Measurements from ENCODE around the gene GPR78. TPM values are rescaled to one million over a fixed set of nuclear protein-coding genes. Genes with fewer than 3 reads are reported as not detected.
A peak's percentile ranks its signal among the peaks of the same experiment; 100 is the strongest.

GPR78 gene
- total RNA-seq, 1 donor from 2014 or later, result not detected

DNA sequence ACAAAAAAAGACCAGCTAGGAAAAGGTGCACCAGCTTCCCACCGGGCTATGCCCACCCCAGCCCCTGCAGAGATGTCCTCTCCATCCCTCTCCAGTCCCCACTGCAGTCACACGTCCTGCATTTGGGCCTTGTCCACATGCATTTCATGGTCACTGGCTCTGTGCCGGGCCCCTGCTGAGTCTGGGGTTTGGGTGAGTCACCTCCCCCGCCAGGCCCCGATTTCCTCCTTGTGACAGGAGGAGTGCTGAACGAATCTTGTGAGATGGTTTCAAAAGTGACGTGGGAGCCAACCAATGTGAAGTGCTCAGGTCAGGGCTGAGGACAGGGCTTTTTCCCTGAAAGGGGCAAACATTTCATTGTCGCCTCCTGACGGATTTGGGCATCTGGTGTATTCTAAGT, 19.5 kb downstream of the GPR78 start:
- no peak for DNase-seq (ENCODE audit: low read depth in 2 of 2)

DNA sequence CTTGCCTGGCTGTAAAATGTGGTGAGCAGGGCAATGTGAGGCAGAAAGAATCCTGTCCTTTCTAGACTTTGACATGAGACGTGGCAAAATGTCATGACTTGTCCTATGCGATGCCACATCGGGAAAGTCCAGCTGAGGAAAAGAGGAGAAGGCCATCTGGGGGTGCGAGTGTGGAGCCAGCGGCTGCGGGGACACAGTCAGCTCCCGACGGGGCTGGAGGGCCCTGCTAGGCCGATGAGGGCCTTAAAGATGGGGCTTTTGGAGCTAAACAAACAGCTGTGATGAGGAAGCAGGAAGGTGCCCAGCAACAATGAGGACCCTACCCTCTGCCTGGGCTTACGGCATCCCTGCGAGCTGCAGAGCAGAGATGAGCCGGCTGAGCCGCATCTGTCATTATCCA, 20.1 kb downstream of the GPR78 start:
- no peak for DNase-seq (ENCODE audit: low read depth in 2 of 2)

DNA sequence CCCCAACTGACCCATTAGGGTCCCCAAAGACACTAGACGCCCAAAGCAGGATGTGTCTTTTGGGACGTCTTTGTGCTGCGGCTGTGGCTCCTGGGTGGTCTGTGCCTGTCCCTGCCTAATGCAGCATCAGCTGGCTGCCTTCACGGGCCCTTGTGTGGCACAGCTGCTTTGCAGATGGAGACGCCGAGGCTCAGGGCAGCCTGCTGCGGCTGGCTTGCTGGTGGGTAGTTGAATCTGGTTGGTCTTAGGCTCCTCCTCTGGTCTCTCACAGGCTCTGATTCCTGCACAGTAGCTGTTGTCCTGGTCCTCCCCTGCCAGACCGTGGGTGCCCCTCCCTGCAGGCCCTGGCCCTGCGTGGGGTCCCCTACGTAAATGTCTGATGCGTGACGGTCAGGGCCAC, 20.5 kb downstream of the GPR78 start:
- no peak for DNase-seq (ENCODE audit: low read depth in 2 of 2)

DNA sequence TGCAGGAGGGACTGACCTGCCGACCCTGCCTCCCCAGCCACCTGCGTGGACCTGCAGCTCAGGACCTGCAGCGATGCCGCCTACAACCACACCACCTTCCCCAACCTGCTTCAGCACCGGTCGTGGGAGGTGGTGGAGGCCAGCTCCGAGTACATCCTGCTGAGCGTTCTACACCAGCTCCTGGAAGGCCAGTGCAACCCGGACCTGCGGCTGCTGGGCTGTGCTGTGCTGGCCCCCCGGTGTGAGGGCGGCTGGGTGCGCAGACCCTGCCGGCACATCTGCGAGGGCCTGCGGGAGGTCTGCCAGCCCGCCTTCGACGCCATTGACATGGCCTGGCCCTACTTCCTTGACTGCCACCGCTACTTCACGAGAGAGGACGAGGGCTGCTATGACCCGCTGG, 20.9 kb downstream of the GPR78 start:
- DNase-seq (ENCODE audit: low read depth in 2 of 2), result no peak

DNA sequence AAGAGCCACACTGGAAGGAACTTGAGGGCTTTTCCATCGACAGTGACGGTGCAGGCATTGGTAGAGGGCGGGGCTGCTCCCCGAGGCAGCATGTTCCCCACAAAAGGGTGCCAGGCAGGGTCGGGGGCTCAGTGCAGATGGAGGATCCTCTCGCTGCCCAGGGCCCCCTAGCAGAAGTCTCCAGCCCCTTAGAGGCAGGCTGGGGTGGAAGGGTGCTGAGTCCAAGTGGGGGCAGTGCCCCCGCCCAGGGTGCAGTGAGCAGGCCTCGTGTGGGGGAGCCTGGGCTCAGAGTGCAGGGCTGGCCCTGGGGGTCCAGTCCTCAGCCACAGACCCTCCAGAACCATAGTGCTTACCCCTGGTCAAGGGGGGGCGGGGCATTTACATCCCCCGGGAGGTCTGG, 21.4 kb downstream of the GPR78 start:
- DNase-seq (ENCODE audit: low read depth in 2 of 2), result no peak

DNA sequence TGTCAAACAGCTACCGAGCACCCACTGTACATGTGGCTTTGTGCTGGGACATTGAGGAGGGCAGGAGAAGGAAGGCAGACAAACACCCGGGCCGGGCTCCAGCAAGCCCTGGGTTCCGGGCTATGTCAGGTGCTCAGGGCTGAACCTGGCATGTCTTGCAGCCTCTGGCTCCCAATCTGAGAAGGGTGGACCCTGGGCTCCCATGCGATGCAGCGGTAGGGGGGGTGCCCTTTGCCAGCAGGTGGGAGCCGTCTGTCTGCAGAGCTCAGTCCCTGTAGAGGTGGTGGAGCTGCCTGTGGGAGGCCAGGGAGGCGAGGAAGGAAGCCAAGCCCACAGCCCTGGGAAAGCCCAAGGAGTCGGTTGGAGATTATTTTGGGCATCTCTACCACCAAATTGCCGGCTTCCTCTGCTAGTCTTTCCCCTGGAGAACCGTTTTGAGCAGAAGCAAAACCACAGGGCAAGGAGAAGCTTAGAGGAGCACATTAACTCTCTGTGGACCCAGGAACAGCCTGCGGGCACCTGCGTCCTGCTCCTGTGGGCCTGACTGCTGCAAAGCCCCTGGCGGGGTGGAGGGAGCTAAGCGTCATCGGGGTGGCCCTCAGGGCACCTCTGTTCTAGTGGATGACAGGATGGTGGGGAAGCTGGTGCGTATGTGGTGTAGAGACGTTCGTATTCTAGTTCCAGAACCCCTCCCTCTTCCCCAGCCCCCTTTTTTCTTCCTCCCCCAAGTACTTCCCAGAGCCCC, 22.7 kb downstream of the GPR78 start:
- DNase-seq (ENCODE audit: low read depth in 2 of 2), result no peak

DNA sequence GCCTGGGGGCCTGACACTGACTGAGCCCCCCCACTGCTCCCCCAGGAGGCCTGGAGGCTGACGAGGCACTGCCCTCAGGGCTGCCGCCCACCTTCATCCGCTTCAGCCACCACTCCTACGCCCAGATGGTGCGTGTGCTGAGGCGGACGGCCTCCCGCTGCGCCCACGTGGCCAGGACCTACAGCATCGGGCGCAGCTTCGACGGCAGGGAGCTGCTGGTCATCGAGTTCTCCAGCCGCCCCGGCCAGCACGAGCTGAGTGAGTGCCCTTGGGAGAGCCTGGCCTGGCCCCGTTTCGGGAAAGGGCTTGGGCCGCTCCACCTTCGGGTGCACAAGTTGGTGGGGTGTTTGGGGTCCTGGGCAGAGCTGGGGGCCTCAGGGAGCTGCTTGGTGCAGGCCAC, 23.7 kb downstream of the GPR78 start:
- no peak for DNase-seq (ENCODE audit: low read depth in 2 of 2)

DNA sequence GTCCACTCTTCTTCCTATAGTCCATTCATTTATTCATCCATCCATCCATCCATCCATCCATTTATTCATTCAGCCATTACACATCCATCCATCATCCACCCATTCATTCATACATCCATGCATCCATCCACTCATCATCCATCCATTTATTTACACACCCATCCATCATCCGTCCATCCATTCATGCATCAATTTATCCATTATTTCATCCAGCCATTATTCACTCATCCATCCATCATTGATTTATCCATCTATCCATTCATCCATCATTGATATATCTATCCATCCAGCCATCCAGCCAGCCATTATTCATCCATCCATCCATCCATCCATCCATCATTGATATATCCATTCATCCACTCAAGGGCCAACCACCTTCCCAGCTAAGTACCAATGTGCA, 25.1 kb downstream of the GPR78 start:
- no peak for DNase-seq (ENCODE audit: low read depth in 2 of 2)

- no peak for DNase-seq (ENCODE audit: low read depth in 2 of 2)
Observed at GRCh38 chr4:8606476-8606875, 26.3 kb downstream of the GPR78 start.

DNA sequence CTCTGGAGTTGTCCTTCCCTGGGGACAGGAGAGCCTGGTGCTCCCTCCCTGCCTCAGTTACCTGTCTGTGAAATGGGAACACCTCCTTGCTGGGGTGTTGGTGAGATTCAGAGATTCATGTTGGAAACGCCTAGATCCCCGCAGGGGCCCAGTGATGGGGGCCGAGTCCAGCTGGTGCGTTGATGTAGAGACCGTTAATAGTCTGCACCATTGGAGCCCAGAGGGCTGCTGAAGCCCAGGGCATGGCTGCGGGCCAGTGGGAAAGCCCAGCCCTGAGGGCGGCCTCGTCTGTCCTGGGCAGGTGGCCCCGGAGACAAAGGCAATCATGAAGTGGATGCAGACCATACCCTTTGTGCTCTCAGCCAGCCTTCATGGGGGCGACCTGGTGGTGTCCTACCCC, 26.8 kb downstream of the GPR78 start:
- no peak for DNase-seq (ENCODE audit: low read depth in 2 of 2)

DNA sequence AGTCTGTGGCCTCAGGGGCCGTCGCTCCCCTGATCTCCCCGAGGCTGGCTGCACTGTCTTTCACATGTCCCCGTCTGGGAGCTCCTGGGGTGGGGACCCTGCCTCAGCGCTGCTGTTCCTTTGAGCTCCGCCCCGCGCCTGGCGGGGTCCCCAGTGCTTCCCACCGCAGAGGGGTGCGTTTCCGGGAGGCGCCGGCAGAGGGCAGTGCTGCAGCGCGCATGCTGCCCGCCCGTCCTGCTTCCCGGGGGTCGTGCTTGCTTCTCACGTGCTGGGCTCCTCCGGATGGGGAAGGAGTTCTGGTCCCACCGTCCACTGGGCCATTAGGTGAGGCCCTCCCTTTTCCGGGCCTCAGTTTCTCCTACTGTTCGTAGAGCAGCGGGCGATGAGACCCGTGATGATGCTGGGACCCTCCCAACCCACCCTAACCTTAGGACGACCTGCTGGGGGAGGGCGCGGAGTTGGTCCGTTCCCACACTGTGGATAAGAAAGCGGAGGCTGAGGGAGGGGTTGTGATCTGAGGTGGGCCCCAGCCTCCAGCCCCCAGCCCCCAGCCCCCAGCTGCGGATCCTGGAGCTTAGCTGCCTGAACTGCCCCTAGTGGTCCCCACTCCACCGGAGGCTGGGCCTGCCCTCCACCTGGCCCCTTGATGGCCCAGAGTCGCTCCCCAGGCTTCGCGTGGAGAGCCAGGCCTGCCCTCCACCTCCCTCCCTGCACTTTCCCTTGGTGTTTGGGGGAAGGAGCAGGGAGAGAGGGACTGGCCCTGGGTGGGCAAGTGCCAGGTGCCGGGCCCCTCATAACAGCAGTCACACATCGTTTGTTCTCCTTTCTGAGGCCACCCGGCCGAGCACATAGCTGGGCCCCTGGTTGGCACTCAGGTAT, 27.6 kb downstream of the GPR78 start:
- peak in 1 of 2 donors; percentile 20 for DNase-seq (ENCODE audit: low read depth in 2 of 2)

DNA sequence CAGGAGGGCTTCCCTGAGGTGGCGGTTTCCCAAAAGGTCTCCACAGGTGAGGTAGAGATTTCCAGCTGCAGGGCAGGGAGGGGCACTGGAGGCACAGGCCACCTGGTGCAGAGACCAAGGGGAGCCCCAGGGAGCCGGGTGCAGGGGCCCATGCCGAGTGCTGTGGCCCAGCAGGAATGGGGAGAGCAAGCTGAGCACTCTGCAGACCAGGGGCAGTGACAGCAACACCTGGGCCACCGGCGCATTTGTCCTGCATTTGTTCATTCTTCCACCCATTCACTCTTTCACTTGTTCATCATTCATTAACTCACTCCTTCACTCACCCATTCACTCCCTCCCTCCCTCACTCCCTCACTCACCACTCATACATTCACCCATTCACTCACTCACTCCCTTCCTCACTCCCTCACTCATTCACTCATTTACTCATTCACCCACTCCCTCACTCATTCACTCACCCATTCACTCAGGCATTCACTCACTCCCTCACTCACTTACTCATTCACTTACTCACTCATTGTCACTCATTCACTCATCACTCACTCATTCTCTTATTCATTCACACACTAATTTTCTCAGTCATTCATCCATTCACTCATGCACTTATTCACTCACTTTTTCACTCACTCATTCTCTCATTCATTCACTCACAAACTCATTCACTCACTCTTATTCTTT, 28.7 kb downstream of the GPR78 start:
- no peak for DNase-seq (ENCODE audit: low read depth in 2 of 2)

DNA sequence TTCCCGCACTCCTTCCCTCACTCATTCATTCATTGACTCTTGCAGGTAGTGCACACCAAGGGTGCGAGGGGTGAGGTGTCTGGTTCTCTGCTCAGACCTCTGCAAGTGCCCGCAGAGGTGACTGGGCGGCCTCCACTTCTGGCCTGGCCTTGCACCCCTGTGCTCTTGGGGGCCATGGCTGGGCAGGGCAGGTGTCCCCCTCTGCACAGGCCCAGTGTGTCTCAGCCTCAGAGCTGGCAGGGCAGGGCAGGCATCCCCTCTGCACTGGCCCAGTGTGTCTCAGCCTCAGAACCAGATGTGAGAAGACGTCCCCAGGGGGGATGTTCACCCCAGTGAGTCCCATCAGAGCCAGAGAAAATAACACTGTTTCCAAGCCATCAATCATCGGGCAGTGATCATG, 29.2 kb downstream of the GPR78 start:
- no peak for DNase-seq (ENCODE audit: low read depth in 2 of 2)

DNA sequence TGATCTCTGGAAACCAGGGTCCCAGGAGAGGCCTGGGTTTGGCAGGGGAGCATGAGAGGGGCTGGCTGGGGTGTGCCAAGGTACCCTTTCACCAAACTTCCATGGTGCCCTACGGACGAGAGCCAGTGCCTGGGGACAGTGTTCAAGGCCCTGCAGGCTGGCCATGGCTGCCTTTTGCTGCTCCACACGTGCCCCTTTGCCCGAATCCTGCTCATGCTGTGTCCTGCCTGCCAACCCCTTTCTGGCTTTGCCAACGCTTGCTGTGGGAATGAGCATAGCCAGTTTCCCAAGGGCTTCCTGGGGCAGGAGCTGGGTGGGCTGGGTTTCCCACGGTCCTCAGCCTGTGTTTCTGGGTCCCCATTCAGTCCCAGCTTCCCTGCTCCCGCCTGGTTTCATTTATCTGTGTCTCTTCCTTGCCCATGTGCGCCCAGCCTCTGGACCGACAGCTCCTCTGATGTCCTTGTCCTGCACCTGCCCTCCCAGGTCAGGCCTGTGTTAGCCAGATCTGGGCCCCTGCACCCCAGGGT, 29.7 kb downstream of the GPR78 start:
- no peak for DNase-seq (ENCODE audit: low read depth in 2 of 2)

- DNase-seq (ENCODE audit: low read depth in 2 of 2), result no peak
Observed at GRCh38 chr4:8610858-8611616, 30.8 kb downstream of the GPR78 start.

GRCh38 chr4:8612646-8613045, 32.5 kb downstream of the GPR78 start:
- DNase-seq (ENCODE audit: low read depth in 2 of 2), result no peak

- no peak for DNase-seq (ENCODE audit: low read depth in 2 of 2)
Observed at GRCh38 chr4:8613421-8614364, 33.5 kb downstream of the GPR78 start.

GRCh38 chr4:8614365-8615193, 34.4 kb downstream of the GPR78 start:
- no peak for DNase-seq (ENCODE audit: low read depth in 2 of 2)

GRCh38 chr4:8615366-8615765, 35.2 kb downstream of the GPR78 start:
- DNase-seq (ENCODE audit: low read depth in 2 of 2), result no peak

Measured in dermis microvascular lymphatic vessel endothelial cell (primary cell).